H1 (cell line): ENCODE results near the gene ICE1. TPM values are rescaled to one million over a fixed set of nuclear protein-coding genes. Genes with fewer than 3 reads are reported as not detected.

ENCODE experiments used
- E2F6 ChIP-seq: IDR thresholded peaks from 2 replicates; pipeline ENCODE4 v1.6.1; 2012; ENCODE audit warnings: inconsistent platforms
- JUN ChIP-seq: IDR thresholded peaks from 2 replicates; pipeline ENCODE4 v1.6.1; 2011; ENCODE audit warnings: low read depth, mild to moderate bottlenecking, improper control_type of control experiment, low read length
- POLR2A ChIP-seq, 2 experiments: IDR thresholded peaks; 1 replicate in 1 of 2; 2 replicates in 1 of 2; pipeline ENCODE4 v1.6.1; 2011; ENCODE audit warnings: low read depth in 2 of 2, low read length in 2 of 2, mild to moderate bottlenecking in 2 of 2; ENCODE audit errors: control extremely low read depth in 1 of 2
- SIN3A ChIP-seq, 2 experiments: IDR thresholded peaks in 1 of 2; conservative IDR thresholded peaks in 1 of 2; 2 replicates each; pipeline ENCODE4 v1.6.1; 2011 to 2012; ENCODE audit warnings: low read length in 2 of 2, improper control_type of control experiment in 1 of 2, low read depth in 1 of 2, mild to moderate bottlenecking in 1 of 2
- TAF7 ChIP-seq: optimal IDR thresholded peaks from 2 replicates; pipeline ENCODE3; 2011; ENCODE audit warnings: low read depth, mild to moderate bottlenecking, inconsistent platforms, low read length, moderate library complexity, borderline replicate concordance
- polyA plus RNA-seq, 7 experiments: library from polyadenylated mRNA; depleted of rRNA in 3 of 7; stranded (reverse) in 5 of 7; unstranded in 2 of 7; fragments of >200 nt in 5 of 7; fragments of 200-250 nt in 2 of 7; gene quantifications; 1 replicate in 5 of 7; 2 replicates in 1 of 7; 4 replicates in 1 of 7; pipeline versions ENCODE4 v1.2.1 to v1.2.3, GENCODE V29; 2011 to 2013; ENCODE audit warnings: missing spikeins in 2 of 7, mixed read lengths in 2 of 7
- total RNA-seq: library from RNA; stranded (reverse); fragmentation: NEBNext Ultra II Directional; extraction: Animal tissue kit (Norgen Biotek cat#: 25700); gene quantifications from 2 replicates; pipeline ENCODE4 v1.2.1, GENCODE V29; 2021

The ICE1 gene
- total and polyA plus RNA-seq, 2 of the 8 experiments (the other 6 are each of a cell fraction or from before 2014, with no cell fraction given) = 11.8 to 53.9 TPM

GRCh38 chr5:5499442-5499841 lies 77.0 kb downstream of the ICE1 start (continued):
- no peak for TF ChIP-seq E2F6
- TF ChIP-seq SIN3A (conservative IDR thresholded peaks at IDR 0.05 in 1 of 2, IDR thresholded peaks at IDR 0.05 in 1 of 2; ENCODE audit: low read depth in 1 of 2, low read length in 2 of 2) = no peak
- TF ChIP-seq TAF7 = no peak
- TF ChIP-seq POLR2A (IDR thresholded peaks at IDR 0.05; ENCODE audit: control extremely low read depth in 1 of 2, low read depth in 2 of 2, low read length in 2 of 2) = no peak
- TF ChIP-seq JUN = no peak
